GM23338 (cell line): Measurements from ENCODE around the gene CASP7. TPM values are rescaled to one million over a fixed set of nuclear protein-coding genes. Genes with fewer than 3 reads are reported as not detected.

Source experiments
- ATAC-seq: fragments of 200-7000 bp; cut with Tn5 transposase; 3 replicates; pipeline ENCODE4 v1.9.1; 2020
- DNase-seq: peaks from one replicate; pipeline ENCODE4 v3.0.0-alpha.2; 2015; ENCODE audit warnings: low spot score
- H2AFZ ChIP-seq: fragments of 200-600 bp; sonication (generic); 2 replicates; pipeline ENCODE4 v1.8.0; 2016; ENCODE audit warnings: antibody characterized with exemption, mild to moderate bottlenecking, moderate library complexity
- H3F3A ChIP-seq: fragments of 200-600 bp; sonication (generic); replicated peaks from 2 replicates; pipeline ENCODE4 v1.8.0; 2017; ENCODE audit warnings: antibody characterized with exemption, mixed run types, low read depth
- H3K27ac ChIP-seq: fragments of 200-600 bp; sonication (generic); 2 replicates; pipeline ENCODE4 v1.6.1; 2016; ENCODE audit warnings: low read depth
- H3K27me3 ChIP-seq: fragments of 200-600 bp; sonication (generic); 2 replicates; pipeline ENCODE4 v1.8.0; 2016; ENCODE audit warnings: mild to moderate bottlenecking, mixed run types, moderate library complexity; ENCODE audit not compliant: insufficient read depth
- H3K36me3 ChIP-seq: fragments of 200-600 bp; sonication (generic); 2 replicates; pipeline ENCODE4 v1.8.0; 2016; ENCODE audit warnings: mild to moderate bottlenecking; ENCODE audit not compliant: insufficient read depth
- H3K4me1 ChIP-seq: fragments of 200-600 bp; sonication (generic); 2 replicates; pipeline ENCODE4 v1.8.0; 2016; ENCODE audit warnings: mild to moderate bottlenecking, moderate library complexity; ENCODE audit not compliant: insufficient read depth
- H3K4me2 ChIP-seq: fragments of 200-600 bp; sonication (generic); 2 replicates; pipeline ENCODE4 v1.7.1; 2017; ENCODE audit warnings: mixed run types
- H3K4me3 ChIP-seq: fragments of 200-600 bp; sonication (generic); 2 replicates; pipeline ENCODE4 v1.6.1; 2016; ENCODE audit warnings: mixed run types
- H3K79me2 ChIP-seq: fragments of 200-600 bp; sonication (generic); replicated peaks from 2 replicates; pipeline ENCODE4 v1.8.0; 2017; ENCODE audit warnings: mild to moderate bottlenecking; ENCODE audit not compliant: insufficient read depth
- H3K9me2 ChIP-seq: fragments of 200-600 bp; sonication (generic); 2 replicates; pipeline ENCODE4 v1.8.0; 2017; ENCODE audit not compliant: insufficient read depth
- H4K20me1 ChIP-seq: fragments of 200-600 bp; sonication (generic); replicated peaks from 2 replicates; pipeline ENCODE4 v1.8.0; 2017; ENCODE audit warnings: mild to moderate bottlenecking; ENCODE audit not compliant: insufficient read depth
- H3K27ac Mint-ChIP-seq: 2 replicates; pipeline ENCODE4 v1.8.0; 2020; ENCODE audit warnings: inconsistent platforms, mild to moderate bottlenecking, moderate library complexity, mixed read lengths
- H3K27me3 Mint-ChIP-seq: 3 replicates; pipeline ENCODE4 v1.8.0; 2022; ENCODE audit warnings: low read depth, mild to moderate bottlenecking, moderate library complexity, mixed read lengths, inconsistent platforms; ENCODE audit not compliant: insufficient read depth, poor library complexity
- H3K36me3 Mint-ChIP-seq: 3 replicates; pipeline ENCODE4 v1.8.0; 2021; ENCODE audit warnings: low read depth, mild to moderate bottlenecking, inconsistent platforms, moderate library complexity, mixed read lengths
- H3K4me1 Mint-ChIP-seq: 3 replicates; pipeline ENCODE4 v1.8.0; 2020; ENCODE audit warnings: mild to moderate bottlenecking, inconsistent platforms, mixed read lengths
- H3K4me3 Mint-ChIP-seq: 3 replicates; pipeline ENCODE4 v1.8.0; 2021; ENCODE audit warnings: moderate library complexity, mild to moderate bottlenecking, inconsistent platforms, mixed read lengths
- H3K9me3 Mint-ChIP-seq: 3 replicates; pipeline ENCODE4 v1.8.0; 2020; ENCODE audit warnings: moderate library complexity, mild to moderate bottlenecking, inconsistent platforms, mixed read lengths
- CREB1 ChIP-seq: fragments of 250-450 bp; sonication (Bioruptor Pico); IDR thresholded peaks from 2 replicates; pipeline ENCODE4 v1.5.0; 2020; ENCODE audit warnings: low read depth, mild to moderate bottlenecking, moderate library complexity
- EZH2 ChIP-seq: fragments of 200-600 bp; sonication (generic); IDR thresholded peaks from one replicate; pipeline ENCODE4 v1.8.0; 2017; ENCODE audit warnings: antibody characterized with exemption, mild to moderate bottlenecking, low read depth; ENCODE audit not compliant: unreplicated experiment
- EZH2phosphoT487 ChIP-seq: fragments of 200-600 bp; sonication (generic); IDR thresholded peaks from one replicate; pipeline ENCODE4 v1.8.1; 2018; ENCODE audit warnings: antibody characterized with exemption; ENCODE audit not compliant: unreplicated experiment
- JUNB ChIP-seq: IDR thresholded peaks from one replicate; pipeline ENCODE4 v1.6.1; 2016; ENCODE audit warnings: antibody characterized with exemption; ENCODE audit not compliant: unreplicated experiment
- NANOG ChIP-seq: IDR thresholded peaks from 2 replicates; pipeline ENCODE4 v1.6.1; 2016; ENCODE audit warnings: antibody characterized with exemption, borderline replicate concordance
- POLR2AphosphoS5 ChIP-seq: IDR thresholded peaks from 2 replicates; pipeline ENCODE4 v1.6.1; 2016; ENCODE audit warnings: antibody characterized with exemption, low read depth
- STAT1 ChIP-seq: IDR thresholded peaks from one replicate; pipeline ENCODE4 v1.6.1; 2016; ENCODE audit warnings: antibody characterized with exemption; ENCODE audit not compliant: unreplicated experiment
- ZNF114 ChIP-seq: fragments of 250-450 bp; sonication (Bioruptor Pico); IDR thresholded peaks from 2 replicates; pipeline ENCODE4 v1.5.0; 2020; ENCODE audit warnings: mild to moderate bottlenecking, moderate library complexity
- ZNF331 ChIP-seq: fragments of 250-450 bp; sonication (Bioruptor Pico); IDR thresholded peaks from 2 replicates; pipeline ENCODE4 v1.5.0; 2020; ENCODE audit warnings: low read depth, mild to moderate bottlenecking, moderate library complexity
- polyA plus RNA-seq: library from polyadenylated mRNA; unstranded; fragments of >200 nt; fragmentation: Nextera tagmentation; extraction: Ambion mirVana; gene quantifications from 2 replicates; pipeline ENCODE4 v1.2.1, GENCODE V29; 2016
- total RNA-seq: library from RNA; depleted of rRNA; stranded (reverse); fragments of >200 nt; shearing (Covaris generic); gene quantifications from 2 replicates; pipeline ENCODE4 v1.2.3, GENCODE V29; 2014
- TF ChIP-seq, protein P1 (sequence below): IDR thresholded peaks from 2 replicates; pipeline ENCODE4 v1.6.1; 2016; ENCODE audit warnings: antibody characterized with exemption
- TF ChIP-seq, protein P2 (sequence below): IDR thresholded peaks from one replicate; pipeline ENCODE4 v1.6.1; 2018; ENCODE audit warnings: antibody characterized with exemption; ENCODE audit not compliant: unreplicated experiment
- TF ChIP-seq, protein P3 (sequence below): fragments of 250-450 bp; sonication (Bioruptor Pico); IDR thresholded peaks from 2 replicates; pipeline ENCODE4 v1.5.0; 2020; ENCODE audit warnings: mild to moderate bottlenecking, moderate library complexity

Gene CASP7
- total and polyA plus RNA-seq, 2 experiments from 2014 or later, result 2.1 to 7.0 TPM

DNA sequence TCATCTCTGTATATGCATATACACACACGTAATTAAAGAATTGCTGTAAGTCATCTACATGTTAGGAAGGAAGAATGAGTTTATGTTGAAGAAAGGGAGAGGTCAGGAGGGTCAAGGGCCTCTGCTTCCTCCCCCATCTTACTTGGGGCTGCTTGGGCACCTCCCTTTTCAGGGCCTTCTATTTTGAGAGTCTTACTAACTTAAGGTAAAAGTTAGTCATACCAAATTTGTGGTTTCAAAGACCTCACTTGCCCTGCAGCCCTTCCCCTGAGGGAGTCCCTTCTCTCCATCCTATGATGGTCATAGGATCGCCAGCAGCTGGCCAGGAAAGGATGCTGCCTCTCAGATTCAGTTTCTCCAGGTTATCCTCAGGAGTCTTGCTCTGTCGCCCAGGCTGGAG lies 74.4 kb downstream of the CASP7 start (continued):
- no peak for TF ChIP-seq EZH2
- no peak for TF ChIP-seq JUNB
- TF ChIP-seq CREB1 (CRISPR knock-in tag), result no peak
- TF ChIP-seq ZNF331, result no peak
- TF ChIP-seq EZH2phosphoT487, result no peak
- no peak for TF ChIP-seq STAT1
- no peak for TF ChIP-seq NANOG
- no peak for TF ChIP-seq ZNF114
- TF ChIP-seq POLR2AphosphoS5, result no peak

DNA sequence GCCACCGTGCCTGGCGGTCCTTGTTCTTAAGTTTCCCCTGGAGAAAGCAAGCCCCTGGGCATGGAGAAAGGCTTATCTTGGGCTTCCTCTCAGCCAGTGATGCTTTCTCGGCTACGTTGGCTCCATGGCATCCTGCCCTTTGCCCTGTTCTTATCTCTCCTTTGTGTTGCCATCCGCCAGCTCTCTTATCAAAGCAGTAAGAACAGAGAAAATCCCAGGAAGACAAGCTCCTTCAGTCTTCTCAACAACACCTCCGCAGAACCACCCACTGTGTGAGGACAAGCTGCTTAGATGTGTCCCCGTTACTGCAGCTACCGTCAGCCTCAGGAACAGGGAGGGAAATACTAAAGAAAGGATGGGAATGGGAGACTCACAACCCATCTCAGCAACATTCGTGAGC lies 75.1 kb downstream of the CASP7 start:
- Histone ChIP-seq H3K36me3 (no peaks in the 10 kb centered on the region), H3K9me2 (no peaks in the 10 kb centered on the region), H3F3A (no peaks in the 10 kb centered on the region), H3K4me1 (no peaks in the 10 kb centered on the region), H3K27ac (no peak overlapping the region), H3K4me3 (no peak overlapping the region), H3K27me3 (no peaks in the 10 kb centered on the region), H3K79me2 (no peaks in the 10 kb centered on the region), H4K20me1 (no peaks in the 10 kb centered on the region), H2AFZ (no peak overlapping the region), H3K4me2 (no peak overlapping the region)
- Mint-ChIP-seq H3K27ac (no peak overlapping the region), H3K9me3 (no peaks in the 10 kb centered on the region), H3K4me3 (no peak overlapping the region), H3K27me3 (no peaks in the 10 kb centered on the region), H3K36me3 (no peaks in the 10 kb centered on the region), H3K4me1 (no peaks in the 10 kb centered on the region)
- TF ChIP-seq ZNF331 (no peak), JUNB (no peak), POLR2AphosphoS5 (no peak), ZNF114 (no peak), STAT1 (no peak), NANOG (no peak), CREB1 (CRISPR knock-in tag) (no peak), EZH2phosphoT487 (no peak)
- TF ChIP-seq, protein P1, sequence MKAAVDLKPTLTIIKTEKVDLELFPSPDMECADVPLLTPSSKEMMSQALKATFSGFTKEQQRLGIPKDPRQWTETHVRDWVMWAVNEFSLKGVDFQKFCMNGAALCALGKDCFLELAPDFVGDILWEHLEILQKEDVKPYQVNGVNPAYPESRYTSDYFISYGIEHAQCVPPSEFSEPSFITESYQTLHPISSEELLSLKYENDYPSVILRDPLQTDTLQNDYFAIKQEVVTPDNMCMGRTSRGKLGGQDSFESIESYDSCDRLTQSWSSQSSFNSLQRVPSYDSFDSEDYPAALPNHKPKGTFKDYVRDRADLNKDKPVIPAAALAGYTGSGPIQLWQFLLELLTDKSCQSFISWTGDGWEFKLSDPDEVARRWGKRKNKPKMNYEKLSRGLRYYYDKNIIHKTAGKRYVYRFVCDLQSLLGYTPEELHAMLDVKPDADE, result no peak
- TF ChIP-seq, protein P2, sequence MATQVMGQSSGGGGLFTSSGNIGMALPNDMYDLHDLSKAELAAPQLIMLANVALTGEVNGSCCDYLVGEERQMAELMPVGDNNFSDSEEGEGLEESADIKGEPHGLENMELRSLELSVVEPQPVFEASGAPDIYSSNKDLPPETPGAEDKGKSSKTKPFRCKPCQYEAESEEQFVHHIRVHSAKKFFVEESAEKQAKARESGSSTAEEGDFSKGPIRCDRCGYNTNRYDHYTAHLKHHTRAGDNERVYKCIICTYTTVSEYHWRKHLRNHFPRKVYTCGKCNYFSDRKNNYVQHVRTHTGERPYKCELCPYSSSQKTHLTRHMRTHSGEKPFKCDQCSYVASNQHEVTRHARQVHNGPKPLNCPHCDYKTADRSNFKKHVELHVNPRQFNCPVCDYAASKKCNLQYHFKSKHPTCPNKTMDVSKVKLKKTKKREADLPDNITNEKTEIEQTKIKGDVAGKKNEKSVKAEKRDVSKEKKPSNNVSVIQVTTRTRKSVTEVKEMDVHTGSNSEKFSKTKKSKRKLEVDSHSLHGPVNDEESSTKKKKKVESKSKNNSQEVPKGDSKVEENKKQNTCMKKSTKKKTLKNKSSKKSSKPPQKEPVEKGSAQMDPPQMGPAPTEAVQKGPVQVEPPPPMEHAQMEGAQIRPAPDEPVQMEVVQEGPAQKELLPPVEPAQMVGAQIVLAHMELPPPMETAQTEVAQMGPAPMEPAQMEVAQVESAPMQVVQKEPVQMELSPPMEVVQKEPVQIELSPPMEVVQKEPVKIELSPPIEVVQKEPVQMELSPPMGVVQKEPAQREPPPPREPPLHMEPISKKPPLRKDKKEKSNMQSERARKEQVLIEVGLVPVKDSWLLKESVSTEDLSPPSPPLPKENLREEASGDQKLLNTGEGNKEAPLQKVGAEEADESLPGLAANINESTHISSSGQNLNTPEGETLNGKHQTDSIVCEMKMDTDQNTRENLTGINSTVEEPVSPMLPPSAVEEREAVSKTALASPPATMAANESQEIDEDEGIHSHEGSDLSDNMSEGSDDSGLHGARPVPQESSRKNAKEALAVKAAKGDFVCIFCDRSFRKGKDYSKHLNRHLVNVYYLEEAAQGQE, result no peak
- TF ChIP-seq, protein P3, sequence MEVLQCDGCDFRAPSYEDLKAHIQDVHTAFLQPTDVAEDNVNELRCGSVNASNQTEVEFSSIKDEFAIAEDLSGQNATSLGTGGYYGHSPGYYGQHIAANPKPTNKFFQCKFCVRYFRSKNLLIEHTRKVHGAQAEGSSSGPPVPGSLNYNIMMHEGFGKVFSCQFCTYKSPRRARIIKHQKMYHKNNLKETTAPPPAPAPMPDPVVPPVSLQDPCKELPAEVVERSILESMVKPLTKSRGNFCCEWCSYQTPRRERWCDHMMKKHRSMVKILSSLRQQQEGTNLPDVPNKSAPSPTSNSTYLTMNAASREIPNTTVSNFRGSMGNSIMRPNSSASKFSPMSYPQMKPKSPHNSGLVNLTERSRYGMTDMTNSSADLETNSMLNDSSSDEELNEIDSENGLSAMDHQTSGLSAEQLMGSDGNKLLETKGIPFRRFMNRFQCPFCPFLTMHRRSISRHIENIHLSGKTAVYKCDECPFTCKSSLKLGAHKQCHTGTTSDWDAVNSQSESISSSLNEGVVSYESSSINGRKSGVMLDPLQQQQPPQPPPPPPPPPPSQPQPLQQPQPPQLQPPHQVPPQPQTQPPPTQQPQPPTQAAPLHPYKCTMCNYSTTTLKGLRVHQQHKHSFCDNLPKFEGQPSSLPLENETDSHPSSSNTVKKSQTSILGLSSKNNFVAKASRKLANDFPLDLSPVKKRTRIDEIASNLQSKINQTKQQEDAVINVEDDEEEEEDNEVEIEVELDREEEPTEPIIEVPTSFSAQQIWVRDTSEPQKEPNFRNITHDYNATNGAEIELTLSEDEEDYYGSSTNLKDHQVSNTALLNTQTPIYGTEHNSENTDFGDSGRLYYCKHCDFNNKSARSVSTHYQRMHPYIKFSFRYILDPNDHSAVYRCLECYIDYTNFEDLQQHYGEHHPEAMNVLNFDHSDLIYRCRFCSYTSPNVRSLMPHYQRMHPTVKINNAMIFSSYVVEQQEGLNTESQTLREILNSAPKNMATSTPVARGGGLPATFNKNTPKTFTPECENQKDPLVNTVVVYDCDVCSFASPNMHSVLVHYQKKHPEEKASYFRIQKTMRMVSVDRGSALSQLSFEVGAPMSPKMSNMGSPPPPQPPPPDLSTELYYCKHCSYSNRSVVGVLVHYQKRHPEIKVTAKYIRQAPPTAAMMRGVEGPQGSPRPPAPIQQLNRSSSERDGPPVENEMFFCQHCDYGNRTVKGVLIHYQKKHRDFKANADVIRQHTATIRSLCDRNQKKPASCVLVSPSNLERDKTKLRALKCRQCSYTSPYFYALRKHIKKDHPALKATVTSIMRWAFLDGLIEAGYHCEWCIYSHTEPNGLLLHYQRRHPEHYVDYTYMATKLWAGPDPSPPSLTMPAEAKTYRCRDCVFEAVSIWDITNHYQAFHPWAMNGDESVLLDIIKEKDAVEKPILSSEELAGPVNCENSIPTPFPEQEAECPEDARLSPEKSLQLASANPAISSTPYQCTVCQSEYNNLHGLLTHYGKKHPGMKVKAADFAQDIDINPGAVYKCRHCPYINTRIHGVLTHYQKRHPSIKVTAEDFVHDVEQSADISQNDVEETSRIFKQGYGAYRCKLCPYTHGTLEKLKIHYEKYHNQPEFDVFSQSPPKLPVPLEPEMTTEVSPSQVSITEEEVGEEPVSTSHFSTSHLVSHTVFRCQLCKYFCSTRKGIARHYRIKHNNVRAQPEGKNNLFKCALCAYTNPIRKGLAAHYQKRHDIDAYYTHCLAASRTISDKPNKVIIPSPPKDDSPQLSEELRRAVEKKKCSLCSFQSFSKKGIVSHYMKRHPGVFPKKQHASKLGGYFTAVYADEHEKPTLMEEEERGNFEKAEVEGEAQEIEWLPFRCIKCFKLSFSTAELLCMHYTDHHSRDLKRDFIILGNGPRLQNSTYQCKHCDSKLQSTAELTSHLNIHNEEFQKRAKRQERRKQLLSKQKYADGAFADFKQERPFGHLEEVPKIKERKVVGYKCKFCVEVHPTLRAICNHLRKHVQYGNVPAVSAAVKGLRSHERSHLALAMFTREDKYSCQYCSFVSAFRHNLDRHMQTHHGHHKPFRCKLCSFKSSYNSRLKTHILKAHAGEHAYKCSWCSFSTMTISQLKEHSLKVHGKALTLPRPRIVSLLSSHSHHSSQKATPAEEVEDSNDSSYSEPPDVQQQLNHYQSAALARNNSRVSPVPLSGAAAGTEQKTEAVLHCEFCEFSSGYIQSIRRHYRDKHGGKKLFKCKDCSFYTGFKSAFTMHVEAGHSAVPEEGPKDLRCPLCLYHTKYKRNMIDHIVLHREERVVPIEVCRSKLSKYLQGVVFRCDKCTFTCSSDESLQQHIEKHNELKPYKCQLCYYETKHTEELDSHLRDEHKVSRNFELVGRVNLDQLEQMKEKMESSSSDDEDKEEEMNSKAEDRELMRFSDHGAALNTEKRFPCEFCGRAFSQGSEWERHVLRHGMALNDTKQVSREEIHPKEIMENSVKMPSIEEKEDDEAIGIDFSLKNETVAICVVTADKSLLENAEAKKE (CRISPR knock-in tag), result no peak
- DNase-seq (no peak), ATAC-seq (no peak)
